DOHH2 (cell line): ENCODE data around the gene SLC25A17.

Experiments
- H3F3A ChIP-seq: fragments of 200-600 bp; sonication (generic), shearing (Covaris generic); 2 replicates; pipeline ENCODE4 v1.6.0; 2016; ENCODE audit warnings: antibody characterized with exemption, mild to moderate bottlenecking; ENCODE audit not compliant: control insufficient read depth, insufficient read depth
- H3K27ac ChIP-seq: fragments of 200-600 bp; sonication (generic); 2 replicates; pipeline ENCODE4 v1.5.1; 2014; ENCODE audit warnings: low read depth, mild to moderate bottlenecking, low read length, moderate library complexity
- H3K27me3 ChIP-seq: fragments of 200-600 bp; sonication (generic); 2 replicates; pipeline ENCODE4 v1.6.1; 2014; ENCODE audit warnings: mild to moderate bottlenecking, low read length, mixed read lengths; ENCODE audit not compliant: control insufficient read depth
- H3K36me3 ChIP-seq: fragments of 200-600 bp; sonication (generic); 2 replicates; pipeline ENCODE4 v1.6.1; 2014; ENCODE audit warnings: mild to moderate bottlenecking, low read length, moderate library complexity, mixed read lengths; ENCODE audit not compliant: control insufficient read depth
- H3K4me1 ChIP-seq: fragments of 200-600 bp; sonication (generic); 2 replicates; pipeline ENCODE4 v1.6.1; 2014; ENCODE audit warnings: mild to moderate bottlenecking, low read length, mixed read lengths; ENCODE audit not compliant: control insufficient read depth
- H3K4me2 ChIP-seq: fragments of 200-600 bp; sonication (generic); 2 replicates; pipeline ENCODE4 v1.6.0; 2014; ENCODE audit warnings: mild to moderate bottlenecking, low read length, moderate library complexity
- H3K4me3 ChIP-seq: fragments of 200-600 bp; sonication (generic); 2 replicates; pipeline ENCODE4 v1.5.1; 2014; ENCODE audit warnings: mild to moderate bottlenecking, low read length, mixed read lengths
- H3K79me2 ChIP-seq: fragments of 200-600 bp; sonication (generic); 2 replicates; pipeline ENCODE4 v1.6.1; 2014; ENCODE audit warnings: mild to moderate bottlenecking, low read length, mixed read lengths; ENCODE audit not compliant: control insufficient read depth
- H3K9me2 ChIP-seq: fragments of 200-600 bp; sonication (generic); replicated peaks from 2 replicates; pipeline ENCODE4 v1.6.1; 2014; ENCODE audit warnings: mild to moderate bottlenecking, low read length, mixed read lengths; ENCODE audit not compliant: control insufficient read depth
- H3K9me3 ChIP-seq: fragments of 200-600 bp; sonication (generic); 2 replicates; pipeline ENCODE4 v1.6.1; 2014; ENCODE audit warnings: antibody characterized with exemption, low read length, mixed read lengths; ENCODE audit not compliant: control insufficient read depth, insufficient read depth
- H4K20me1 ChIP-seq: fragments of 200-600 bp; sonication (generic); 2 replicates; pipeline ENCODE4 v1.6.0; 2014; ENCODE audit warnings: low read depth, mild to moderate bottlenecking, antibody characterized with exemption, low read length, moderate library complexity; ENCODE audit not compliant: control insufficient read depth, insufficient read depth
- CTCF ChIP-seq: fragments of 200-600 bp; sonication (generic); IDR thresholded peaks from one replicate; pipeline ENCODE4 v1.5.1; 2014; ENCODE audit warnings: antibody characterized with exemption, mild to moderate bottlenecking, low read depth, low read length; ENCODE audit not compliant: poor library complexity, severe bottlenecking
- EZH2phosphoT487 ChIP-seq: fragments of 200-600 bp; sonication (generic); IDR thresholded peaks from 2 replicates; pipeline ENCODE4 v1.6.1; 2017; ENCODE audit warnings: borderline replicate concordance, mild to moderate bottlenecking, antibody characterized with exemption, low read length, moderate library complexity, mixed read lengths

SLC25A17 gene

GRCh38 chr22:40749829-40750228 is 69.3 kb downstream of the SLC25A17 start:
- Histone ChIP-seq H3K27ac (no peak overlapping the region), H3K36me3 (no peaks in the 10 kb centered on the region), H3K79me2 (no peaks in the 10 kb centered on the region), H3K27me3 (no peaks in the 10 kb centered on the region), H3K4me3 (no peak overlapping the region), H4K20me1 (no peaks in the 10 kb centered on the region), H3K9me2 (no peaks in the 10 kb centered on the region), H3K9me3 (peaks cover 4% of the 10 kb centered on the region; the same call in 1 of the 2 replicates), H3F3A (no peaks in the 10 kb centered on the region), H3K4me2 (no peak overlapping the region), H3K4me1 (no peaks in the 10 kb centered on the region)
- TF ChIP-seq EZH2phosphoT487, result no peak
- TF ChIP-seq CTCF, result no peak

- no peaks in the 10 kb centered on the region for H3K27me3 ChIP-seq
- H3K36me3 ChIP-seq, result no peaks in the 10 kb centered on the region
- TF ChIP-seq CTCF, result no peak
- no peak for TF ChIP-seq EZH2phosphoT487
- no peaks in the 10 kb centered on the region for H3F3A ChIP-seq
- H3K27ac ChIP-seq, result no peak overlapping the region
- H3K4me3 ChIP-seq, result no peak overlapping the region
- no peaks in the 10 kb centered on the region for H3K9me2 ChIP-seq
- no peaks in the 10 kb centered on the region for H3K79me2 ChIP-seq
- H3K4me2 ChIP-seq, result no peak overlapping the region
- no peaks in the 10 kb centered on the region for H4K20me1 ChIP-seq
- no peaks in the 10 kb centered on the region for H3K4me1 ChIP-seq
- peaks cover 4% of the 10 kb centered on the region; the same call in 1 of the 2 replicates for H3K9me3 ChIP-seq
Observed at GRCh38 chr22:40748388-40749355, 70.5 kb downstream of the SLC25A17 start.

GRCh38 chr22:40747361-40747760 is 71.8 kb downstream of the SLC25A17 start:
- H3K4me1 ChIP-seq, result no peaks in the 10 kb centered on the region
- no peaks in the 10 kb centered on the region for H3K27me3 ChIP-seq
- TF ChIP-seq EZH2phosphoT487 (no peak), CTCF (no peak)
- H3F3A ChIP-seq, result no peaks in the 10 kb centered on the region
- H3K4me3 ChIP-seq, result no peak overlapping the region
- H4K20me1 ChIP-seq, result no peaks in the 10 kb centered on the region
- no peaks in the 10 kb centered on the region for H3K36me3 ChIP-seq
- peaks cover 4% of the 10 kb centered on the region; the same call in 1 of the 2 replicates for H3K9me3 ChIP-seq
- no peak overlapping the region for H3K4me2 ChIP-seq
- no peaks in the 10 kb centered on the region for H3K79me2 ChIP-seq
- H3K9me2 ChIP-seq, result no peaks in the 10 kb centered on the region
- H3K27ac ChIP-seq, result no peak overlapping the region
